Measurements from ENCODE around the gene PLOD2.

- no peak for TF ChIP-seq PRRX2 (CRISPR knock-in tag; IDR thresholded peaks at IDR 0.05)
- TF ChIP-seq ETV6 (CRISPR knock-in tag; IDR thresholded peaks at IDR 0.05): no peak
- no peak for TF ChIP-seq FOXJ3 (CRISPR knock-in tag; IDR thresholded peaks at IDR 0.05; ENCODE audit: borderline replicate concordance)
- no peak for TF ChIP-seq ZSCAN18 (CRISPR knock-in tag; IDR thresholded peaks at IDR 0.05)
- TF ChIP-seq NR1H2 (CRISPR knock-in tag; IDR thresholded peaks at IDR 0.05): no peak
- no peak for TF ChIP-seq CTCF (IDR thresholded peaks at IDR 0.05)
- no peak for TF ChIP-seq IRF1 (CRISPR knock-in tag; IDR thresholded peaks at IDR 0.05)
- no peak for TF ChIP-seq ATF6 (CRISPR knock-in tag; IDR thresholded peaks at IDR 0.05)
- no peak for TF ChIP-seq ZNF232 (CRISPR knock-in tag; IDR thresholded peaks at IDR 0.05)
- no peak for TF ChIP-seq NFYB (CRISPR knock-in tag; conservative IDR thresholded peaks at IDR 0.05; ENCODE audit: low read depth)
- no peak for TF ChIP-seq ATF3 (CRISPR knock-in tag; conservative IDR thresholded peaks at IDR 0.05)
- no peak for TF ChIP-seq AFF4 (CRISPR knock-in tag; IDR thresholded peaks at IDR 0.05; ENCODE audit: borderline replicate concordance)
- TF ChIP-seq USF1 (CRISPR knock-in tag; IDR thresholded peaks at IDR 0.05): no peak
These were observed 27.5 kb downstream of the PLOD2 start for GRCh38 chr3:146133441-146133840.
